GM19468 (cell line): ENCODE data around the gene GCH1.
"Not testable (repeated sequence)": the region's sequence is repeated elsewhere in the genome, so short reads cannot be mapped to it uniquely, and the experiment has no call there.

Source experiments
- ATAC-seq: cut with Tn5 transposase; IDR thresholded peaks from one replicate; pipeline ENCODE4 v1.9.1; 2021; ENCODE audit warnings: mild to moderate bottlenecking, moderate library complexity, moderate number of reproducible peaks; ENCODE audit not compliant: unreplicated experiment; ENCODE audit errors: extremely low read depth

The GCH1 gene

DNA sequence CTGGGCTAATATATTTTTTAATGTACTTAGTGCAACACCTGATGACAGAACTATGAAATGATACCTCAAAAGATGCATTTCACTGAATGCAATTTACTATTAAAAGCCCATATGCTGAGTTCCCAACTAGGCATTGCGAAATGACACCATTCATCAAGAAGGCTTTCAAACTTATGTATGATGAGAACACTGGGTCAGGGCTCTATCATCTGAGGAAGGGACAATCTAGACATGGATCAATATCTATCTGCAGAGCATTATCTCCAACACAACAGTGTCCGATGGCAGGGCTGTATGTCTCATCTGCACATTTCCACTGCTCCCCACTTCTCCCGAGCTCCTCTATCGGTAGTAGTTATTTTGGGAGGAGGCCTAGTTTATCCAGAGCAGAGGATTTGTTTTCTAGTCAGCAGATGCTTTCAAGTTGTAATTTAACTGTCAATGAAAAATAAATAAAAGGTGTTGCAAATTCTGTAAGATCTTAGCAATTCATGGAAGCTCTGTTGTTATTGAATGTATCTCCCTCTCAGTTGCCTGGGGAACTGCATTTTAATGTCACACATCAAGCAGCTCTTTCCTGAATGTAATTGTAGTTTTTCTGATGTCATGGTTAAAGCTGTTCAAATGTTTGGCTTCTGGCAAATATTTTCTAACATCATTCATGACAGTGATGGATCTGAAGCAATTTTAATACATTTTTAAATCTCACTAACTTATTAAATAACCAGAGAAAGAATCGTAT is 7.4 kb upstream of the GCH1 start:
- ATAC-seq, result no peak

DNA sequence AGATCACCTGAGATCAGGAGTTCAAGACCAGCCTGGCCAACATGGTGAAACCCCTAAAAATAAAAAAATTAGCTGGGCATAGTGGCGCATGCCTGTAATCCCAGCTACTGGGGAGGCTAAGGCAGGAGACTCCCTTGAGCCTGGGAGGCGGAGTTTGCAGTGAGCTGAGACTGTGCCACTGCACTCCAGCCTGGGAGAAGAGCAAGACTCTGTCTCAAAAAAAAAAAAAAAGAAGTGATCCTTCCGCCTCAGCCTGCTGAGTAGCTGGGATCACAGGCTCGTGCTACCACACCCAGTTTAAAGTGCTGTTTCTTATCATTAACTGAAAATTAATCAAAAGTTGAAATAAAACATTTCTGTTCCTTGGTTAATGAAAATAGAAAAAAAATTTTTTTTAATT is 6.3 kb upstream of the GCH1 start:
- ATAC-seq, result not testable (repeated sequence)

DNA sequence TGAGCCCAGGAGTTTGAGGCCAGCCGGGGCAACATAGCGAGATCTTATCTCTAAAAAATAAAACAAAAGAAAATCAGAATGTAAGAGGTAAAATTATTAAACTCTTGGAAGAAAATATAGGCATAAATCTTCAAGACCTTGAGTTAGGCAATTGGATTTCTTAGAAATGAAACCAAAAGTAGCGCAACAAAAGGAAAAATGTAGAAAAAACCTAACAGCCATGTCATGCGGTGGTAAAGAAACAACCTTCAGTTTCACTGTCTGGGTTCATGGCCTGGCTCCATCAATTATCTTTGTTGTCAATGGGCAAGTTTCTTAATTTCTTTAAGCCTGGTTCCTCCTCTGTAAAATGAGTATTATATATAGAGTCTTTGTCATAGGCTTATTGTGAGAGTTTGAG is 5.6 kb upstream of the GCH1 start:
- ATAC-seq, result no peak

DNA sequence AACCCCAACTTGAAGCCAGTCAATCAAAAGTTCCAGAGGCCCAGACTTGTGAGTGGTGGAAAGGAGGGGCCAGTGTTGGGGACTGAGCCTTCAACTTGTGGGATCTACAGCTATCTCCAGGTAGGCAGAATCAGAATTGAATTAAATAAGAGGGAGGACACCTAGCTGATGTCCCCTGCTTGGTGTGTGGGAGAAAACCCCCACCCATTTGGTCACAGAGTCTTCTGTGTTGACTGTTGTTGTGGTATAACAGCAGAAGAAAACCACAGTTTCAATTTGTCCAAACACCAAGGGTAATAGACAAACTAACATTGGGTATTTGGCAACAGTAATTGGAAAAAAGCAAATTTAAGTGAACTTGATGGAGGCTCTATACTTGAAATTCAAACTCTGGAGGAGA is 3.4 kb upstream of the GCH1 start:
- no peak for ATAC-seq

DNA sequence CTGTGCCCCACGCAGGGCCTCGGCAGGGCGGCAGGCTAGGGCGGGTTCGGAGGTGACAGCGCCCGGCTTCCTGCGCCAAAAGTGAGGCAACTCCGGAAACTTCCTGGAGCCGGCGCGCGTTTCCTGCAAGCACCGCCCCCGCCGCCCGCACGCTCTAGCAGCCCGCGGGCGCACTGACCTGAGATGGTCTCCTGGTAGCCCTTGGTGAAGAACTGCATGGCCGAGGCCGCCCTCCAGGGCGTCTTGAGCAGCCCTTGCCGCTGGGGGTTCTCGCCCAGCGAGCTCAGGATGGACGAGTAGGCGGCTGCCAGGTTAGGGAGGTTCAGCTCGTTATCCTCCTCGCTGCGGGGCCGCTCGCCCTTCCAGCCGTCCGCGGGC is 494 bp downstream of the GCH1 start:
- peak; percentile 28 for ATAC-seq

DNA sequence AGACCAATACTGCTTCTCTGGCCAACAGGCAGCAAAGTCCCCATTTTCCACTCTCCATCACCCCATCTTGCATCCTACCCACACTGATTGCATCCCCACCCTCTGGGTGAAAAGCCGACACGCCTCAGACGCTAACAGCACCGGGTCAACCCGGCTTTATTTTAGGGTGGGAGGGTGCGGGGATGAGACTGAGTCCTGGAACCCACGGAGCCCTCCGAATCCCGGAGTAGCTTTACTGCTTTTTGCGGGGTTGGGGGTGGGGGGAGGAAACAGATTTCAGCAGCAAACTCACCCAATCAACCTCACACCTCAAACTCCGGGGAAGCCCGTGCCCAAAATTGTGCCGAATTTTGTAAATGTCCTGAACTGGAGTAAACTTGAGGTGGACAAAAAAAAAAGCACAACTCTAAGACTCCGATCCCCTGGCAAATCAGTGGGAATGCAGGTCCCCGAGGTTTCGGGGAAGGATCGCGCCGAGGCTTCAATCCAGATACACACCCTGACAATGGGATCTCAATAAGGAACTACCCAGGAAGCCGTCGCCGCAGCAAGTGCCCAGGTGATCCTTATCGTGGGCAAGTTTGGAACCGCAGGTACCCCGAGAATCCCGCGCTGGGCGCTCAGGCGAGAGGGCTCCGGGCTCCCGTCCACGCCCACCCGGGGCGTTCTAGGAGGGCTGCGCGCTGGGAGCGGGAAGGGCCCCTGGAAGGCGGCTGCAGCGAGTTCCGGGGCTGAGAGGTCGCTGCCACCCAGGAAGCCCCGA is 1.1 kb downstream of the GCH1 start:
- ATAC-seq, result no peak

DNA sequence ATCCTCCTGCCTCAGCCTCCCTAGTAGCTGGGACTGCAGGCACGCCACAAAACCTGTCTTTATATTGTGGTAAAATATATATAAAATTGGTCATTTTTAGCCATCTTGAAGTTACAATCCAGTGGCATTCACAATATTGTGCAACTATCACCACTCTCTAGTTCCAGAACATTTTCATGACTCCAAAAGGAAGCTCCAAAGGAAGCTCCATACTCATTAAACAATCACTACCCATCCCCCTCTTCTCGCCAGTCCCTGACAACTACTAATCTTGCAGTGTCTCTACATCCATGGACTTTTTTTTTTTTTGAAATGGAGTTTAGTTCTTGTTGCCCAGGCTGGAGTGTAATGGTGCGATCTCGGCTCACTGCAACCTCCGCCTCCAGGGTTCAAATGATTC is 3.1 kb downstream of the GCH1 start:
- no peak for ATAC-seq

DNA sequence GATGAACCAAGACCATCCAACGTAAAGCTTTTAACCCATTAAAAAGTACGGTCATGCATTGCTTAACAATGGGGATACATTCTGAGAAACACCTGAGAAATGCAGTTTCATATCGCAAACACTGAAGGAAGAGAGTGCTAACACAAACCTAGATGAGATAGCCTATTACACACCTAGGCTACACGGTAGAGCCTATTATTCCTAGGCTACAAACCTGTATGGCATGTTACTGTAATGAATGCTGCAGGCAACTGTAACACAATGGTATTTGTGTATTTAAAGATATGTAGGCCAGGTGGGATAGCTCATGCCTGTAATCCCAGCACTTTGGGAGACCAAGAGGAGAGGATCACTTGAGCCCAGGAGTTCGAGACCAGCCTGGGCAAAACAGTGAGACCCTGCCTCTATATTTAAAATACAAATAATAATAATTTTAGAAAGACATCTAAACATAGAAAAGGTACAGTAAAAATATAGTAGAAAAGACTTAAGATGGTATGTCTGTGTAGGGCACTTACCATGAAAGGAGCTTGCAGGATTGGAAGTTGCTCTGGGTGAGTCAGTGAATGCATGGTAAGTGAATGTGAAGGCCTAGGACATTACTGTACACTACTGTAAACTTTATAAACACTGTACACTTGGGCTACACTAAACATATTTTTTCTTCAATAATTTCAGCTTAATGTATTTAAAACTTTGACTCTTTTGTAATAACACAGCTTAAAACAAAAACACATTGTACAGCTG is 4.6 kb downstream of the GCH1 start:
- not testable (repeated sequence) for ATAC-seq

DNA sequence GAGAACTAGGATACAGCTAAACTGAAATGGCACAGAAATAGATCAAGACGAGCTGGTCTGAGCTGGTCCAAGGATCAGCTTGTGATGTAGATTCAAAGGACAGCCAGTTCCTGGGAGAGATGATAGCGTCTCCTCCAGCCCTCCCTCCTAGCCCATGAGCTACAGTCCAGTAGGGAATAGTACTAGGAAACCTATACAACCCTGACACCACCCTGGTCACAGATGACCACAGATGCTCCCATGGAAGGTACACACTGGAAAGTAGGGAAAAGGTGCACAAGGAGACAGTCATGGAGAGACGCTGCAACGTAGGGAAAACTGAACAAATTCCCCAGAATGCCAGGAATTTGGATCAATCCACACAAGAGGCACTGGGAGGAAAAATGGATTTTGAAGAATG is 6.9 kb downstream of the GCH1 start:
- no peak for ATAC-seq

DNA sequence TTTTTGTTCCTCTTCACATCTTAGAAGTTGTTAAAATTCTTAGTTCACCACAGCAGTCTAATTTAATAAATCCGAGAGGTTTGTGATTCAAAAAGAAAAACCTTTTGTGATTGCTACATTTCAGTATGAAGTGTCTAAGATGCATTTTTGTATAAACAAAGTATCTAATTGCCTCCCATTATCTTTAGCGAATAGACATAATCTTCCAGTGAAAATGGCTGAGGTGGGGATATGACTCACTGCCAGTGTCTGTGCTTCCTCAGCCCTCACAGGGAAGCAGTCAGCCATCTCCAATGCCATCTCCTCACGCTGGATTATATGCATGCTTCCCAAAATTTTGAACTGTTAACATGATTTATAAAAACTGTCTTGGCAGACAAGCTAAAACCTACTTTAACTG is 7.6 kb downstream of the GCH1 start:
- no peak for ATAC-seq

DNA sequence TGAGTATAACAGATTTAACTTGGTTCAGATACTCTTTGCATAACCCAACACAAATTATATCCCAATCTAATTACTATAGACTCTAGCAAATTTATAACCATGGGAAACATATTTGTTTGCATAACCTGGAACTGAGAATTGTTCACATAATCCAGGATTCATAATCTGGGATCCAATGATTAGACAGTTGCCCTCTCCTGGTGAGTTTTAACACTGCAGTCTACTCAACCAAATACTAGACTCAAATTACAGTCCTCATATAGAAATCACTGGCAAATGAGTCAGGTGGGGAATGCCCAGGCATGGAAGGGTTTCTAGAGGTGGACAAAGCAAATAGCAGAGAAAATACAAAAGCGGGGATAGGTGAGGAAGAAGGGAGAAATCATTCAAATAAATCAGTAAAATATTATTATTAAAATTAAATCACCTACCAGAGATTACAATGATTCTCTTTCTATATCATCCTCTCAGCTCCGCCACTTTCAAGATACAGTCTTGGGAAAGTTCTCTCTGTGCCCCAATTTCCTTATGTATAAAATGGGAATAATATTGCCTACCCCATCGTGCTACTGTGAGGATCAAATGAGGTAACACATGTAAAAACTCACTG is 9.4 kb downstream of the GCH1 start:
- ATAC-seq, result no peak

DNA sequence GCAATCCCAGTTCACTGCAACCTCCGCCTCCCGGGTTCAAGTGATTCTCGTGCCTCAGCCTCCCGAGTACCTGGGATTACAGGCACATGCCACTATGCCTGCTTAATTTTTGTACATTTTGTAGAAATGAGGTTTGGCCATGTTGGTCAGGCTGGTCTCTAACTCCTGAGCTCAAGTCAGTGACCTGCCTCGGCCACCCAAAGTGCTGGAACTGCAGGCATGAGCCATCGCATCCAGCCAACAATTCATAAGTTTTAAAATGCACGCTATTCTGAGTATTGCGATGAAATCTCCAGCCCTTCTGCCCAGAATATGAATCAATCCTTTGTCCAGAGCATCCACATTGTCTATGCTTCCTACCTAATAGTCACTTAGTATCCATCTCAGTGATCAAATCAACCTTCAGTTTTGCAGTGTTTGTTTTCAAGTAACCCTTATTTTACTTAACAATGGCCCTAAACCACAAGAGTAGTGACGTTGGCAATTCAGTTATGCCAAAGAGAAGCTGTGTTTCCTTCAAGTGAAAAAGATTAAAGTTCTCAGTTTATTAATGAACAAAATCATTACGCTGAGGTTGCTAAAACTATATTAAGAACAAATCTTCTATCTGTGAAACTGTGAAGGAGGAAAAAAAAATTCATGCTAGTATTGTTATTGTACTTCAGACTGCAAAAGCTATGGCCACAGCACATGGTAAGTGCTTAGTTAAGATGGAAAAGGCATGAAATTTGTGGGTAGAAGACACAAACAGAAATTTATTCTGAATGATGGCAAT is 11.0 kb downstream of the GCH1 start:
- ATAC-seq, result no peak

DNA sequence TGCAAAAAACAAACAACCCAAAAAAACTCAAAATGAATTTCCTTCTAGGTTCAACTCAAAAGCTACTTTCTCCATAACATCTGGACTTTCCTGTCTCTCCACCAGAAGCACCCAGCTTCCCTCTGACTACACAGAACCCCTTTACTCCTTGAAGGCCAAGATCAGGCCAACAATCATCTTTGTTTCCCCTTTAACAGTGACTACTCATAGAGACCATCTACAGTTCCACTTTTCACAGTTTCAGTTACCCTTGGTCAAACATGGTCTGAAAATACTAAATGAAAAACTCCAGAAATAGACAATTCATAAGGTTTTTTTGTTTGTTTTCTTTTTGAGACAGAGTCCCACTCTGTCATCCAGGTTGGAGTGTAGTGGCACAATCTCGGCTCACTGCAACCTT is 11.8 kb downstream of the GCH1 start:
- ATAC-seq, result no peak

DNA sequence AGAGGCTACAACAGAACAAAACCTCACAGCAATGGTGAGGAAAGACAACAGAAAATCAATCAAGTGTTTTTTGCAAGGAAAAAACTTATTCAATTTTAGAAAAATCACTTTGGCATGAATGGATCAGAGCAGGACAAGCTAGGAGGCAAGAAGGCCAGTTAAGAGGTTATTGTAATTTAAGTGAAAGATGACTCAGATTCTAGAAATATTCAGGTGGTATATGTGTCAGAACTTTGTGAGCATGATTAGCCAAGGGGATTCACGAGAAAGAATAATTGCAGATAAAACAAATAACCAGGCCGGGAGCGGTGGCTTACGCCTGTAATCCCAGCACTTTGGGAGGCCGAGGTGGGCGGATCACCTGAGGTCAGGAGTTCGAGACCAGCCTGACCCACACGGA is 12.7 kb downstream of the GCH1 start:
- no peak for ATAC-seq

DNA sequence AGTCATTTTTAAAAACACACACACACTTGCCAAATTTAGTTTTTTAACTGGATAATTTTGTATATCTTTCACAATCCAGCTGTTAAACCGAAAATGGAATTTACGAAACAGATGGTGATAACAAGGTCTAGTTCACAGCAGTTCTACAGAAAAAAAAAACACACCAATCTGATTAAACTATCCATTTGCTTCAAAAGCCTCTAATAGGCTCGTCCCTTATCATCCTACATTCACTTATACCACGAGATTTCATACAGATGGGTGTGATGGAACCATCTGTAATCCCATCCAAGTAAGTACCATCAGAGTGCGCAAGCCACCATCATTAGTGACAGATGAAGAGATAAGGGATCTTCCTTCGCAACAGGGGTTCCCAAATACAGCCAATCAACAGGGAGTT is 20.1 kb downstream of the GCH1 start:
- ATAC-seq, result no peak

DNA sequence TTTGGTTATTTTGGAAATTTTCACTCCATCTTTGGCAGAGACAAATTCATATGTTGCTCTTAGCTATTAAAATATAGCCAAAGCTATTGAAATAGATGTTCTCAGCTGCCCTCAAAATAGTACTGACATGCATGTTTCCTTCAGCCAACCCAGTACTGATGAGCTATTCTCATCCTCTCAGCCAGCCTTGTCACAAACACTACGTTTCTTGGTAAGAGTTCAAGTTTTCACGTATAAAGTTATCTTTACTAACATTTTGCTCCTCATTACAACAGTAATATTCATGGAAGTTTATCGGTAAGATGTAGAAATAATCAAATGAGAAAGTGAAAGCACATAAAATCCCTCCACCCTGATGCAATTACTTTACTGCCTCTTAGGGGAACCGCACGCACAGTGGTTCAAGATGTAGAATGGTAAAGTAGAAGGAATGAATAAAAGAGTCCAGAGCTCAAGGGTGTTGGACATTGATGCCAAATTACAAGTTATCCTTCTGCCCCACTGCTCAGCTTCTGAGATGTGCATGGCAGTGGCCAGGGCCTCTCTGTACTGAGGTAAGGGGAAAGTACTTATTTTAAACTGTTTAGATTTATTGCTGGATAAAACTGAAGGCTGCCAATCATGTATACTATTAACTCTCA is 20.7 kb downstream of the GCH1 start:
- no peak for ATAC-seq

DNA sequence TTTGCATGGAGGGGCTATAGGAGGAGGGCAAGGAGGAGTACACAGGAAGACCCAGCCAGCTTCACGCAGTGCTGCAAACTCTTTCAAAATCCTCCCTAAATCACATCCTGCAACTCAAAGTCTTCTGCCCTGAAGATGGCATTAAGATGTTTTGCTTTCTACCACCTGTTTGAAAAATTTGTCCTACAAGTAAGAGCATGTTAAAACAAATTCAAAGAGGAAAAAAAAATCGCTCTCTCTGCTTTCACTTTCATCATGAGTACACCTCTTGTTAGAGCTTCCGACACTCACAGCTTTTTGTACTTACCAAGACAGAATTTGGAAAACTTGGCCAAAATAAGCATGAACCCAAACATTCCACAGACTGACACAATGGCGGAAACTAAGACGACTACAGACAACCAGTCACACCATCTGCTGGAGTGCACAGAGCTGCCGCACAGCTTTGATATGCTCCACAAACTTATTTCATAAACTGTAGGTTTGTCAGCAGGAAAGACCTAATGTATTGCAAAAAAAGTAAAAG is 21.3 kb downstream of the GCH1 start:
- no peak for ATAC-seq

DNA sequence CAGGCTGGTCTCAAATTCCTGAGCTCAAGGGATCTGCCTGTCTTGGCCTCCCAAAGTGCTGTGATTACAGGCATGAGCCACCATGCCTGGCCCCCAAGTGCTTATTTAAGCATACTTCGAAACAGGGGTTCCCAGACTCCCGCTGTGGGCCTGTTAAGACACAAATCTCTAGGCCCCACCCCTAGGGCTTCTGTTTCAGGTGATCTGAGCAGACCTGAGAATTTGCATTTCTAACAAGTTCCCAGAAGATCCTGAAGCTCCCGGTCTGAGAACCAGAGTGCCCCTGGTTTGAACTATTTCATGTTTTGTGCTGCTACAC is 25.0 kb downstream of the GCH1 start:
- no peak for ATAC-seq

DNA sequence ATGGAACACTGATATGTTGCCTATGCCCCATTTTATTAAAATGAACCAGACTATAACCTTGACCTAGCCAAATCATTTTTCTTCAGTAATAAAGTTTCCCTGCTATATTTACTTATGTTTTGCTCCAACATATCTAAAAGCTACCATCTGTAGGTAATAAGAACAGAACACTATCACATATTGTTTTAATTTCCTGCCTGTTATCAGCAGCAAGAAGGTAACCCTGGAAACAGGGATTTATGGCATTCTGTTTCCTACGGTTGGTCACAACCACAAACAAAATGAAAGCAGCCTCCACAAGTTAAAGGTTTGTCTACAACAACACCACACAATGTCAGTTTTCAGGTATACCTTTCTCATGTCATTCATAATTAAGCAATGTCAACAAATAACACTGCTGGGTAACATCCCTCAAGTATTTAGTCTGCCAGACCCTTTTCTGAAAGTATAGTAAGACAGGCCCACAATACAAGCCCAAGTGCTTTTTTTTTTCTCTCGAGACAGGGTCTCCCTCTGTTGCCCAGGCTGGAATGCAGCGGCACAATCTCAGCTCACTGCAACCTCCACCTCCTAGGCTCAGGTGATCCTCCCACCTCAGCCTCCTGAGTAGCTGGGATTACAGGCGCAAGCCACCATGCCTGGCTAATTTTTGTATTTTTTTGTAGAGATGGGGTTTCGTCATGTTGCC is 25.5 kb downstream of the GCH1 start:
- no peak for ATAC-seq
